ENCODE data around the gene LUZP1.

GRCh38 chr1:23150125-23150524 lies 18.5 kb downstream of the LUZP1 start:
- TF ChIP-seq, protein P1, sequence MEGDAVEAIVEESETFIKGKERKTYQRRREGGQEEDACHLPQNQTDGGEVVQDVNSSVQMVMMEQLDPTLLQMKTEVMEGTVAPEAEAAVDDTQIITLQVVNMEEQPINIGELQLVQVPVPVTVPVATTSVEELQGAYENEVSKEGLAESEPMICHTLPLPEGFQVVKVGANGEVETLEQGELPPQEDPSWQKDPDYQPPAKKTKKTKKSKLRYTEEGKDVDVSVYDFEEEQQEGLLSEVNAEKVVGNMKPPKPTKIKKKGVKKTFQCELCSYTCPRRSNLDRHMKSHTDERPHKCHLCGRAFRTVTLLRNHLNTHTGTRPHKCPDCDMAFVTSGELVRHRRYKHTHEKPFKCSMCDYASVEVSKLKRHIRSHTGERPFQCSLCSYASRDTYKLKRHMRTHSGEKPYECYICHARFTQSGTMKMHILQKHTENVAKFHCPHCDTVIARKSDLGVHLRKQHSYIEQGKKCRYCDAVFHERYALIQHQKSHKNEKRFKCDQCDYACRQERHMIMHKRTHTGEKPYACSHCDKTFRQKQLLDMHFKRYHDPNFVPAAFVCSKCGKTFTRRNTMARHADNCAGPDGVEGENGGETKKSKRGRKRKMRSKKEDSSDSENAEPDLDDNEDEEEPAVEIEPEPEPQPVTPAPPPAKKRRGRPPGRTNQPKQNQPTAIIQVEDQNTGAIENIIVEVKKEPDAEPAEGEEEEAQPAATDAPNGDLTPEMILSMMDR (IDR thresholded peaks at IDR 0.05): no peak
- no peak for TF ChIP-seq POLR2A (IDR thresholded peaks at IDR 0.05)

Measured in ovary (tissue), 3 donors.